Endodermal cell (in vitro differentiated cells): ENCODE results near the gene GALNT1. TPM values are rescaled to one million over a fixed set of nuclear protein-coding genes. Genes with fewer than 3 reads are reported as not detected.

Source experiments
- DNase-seq: peaks from one replicate; pipeline ENCODE4 v3.0.0-alpha.2; 2017
- H3K27ac ChIP-seq: 2 replicates; pipeline ENCODE4 v1.5.1; 2013; ENCODE audit warnings: mild to moderate bottlenecking, low read depth, low read length, moderate library complexity
- H3K27me3 ChIP-seq: 2 replicates; pipeline ENCODE4 v1.6.1; 2013; ENCODE audit warnings: mild to moderate bottlenecking, low read length, moderate library complexity; ENCODE audit not compliant: insufficient read depth, control insufficient read depth, poor library complexity, severe bottlenecking
- H3K36me3 ChIP-seq: 2 replicates; pipeline ENCODE4 v1.7.0; 2013; ENCODE audit warnings: mild to moderate bottlenecking, low read length, moderate library complexity; ENCODE audit not compliant: control insufficient read depth, insufficient read depth
- H3K4me1 ChIP-seq: one replicate; pipeline ENCODE4 v1.7.0; 2013; ENCODE audit warnings: low read length; ENCODE audit not compliant: control insufficient read depth, insufficient read depth
- H3K4me3 ChIP-seq: 2 replicates; pipeline ENCODE4 v1.5.1; 2013; ENCODE audit warnings: mild to moderate bottlenecking, low read length, moderate library complexity
- H3K9ac ChIP-seq: 2 replicates; pipeline ENCODE4 v1.6.1; 2013; ENCODE audit warnings: mild to moderate bottlenecking, low read length, moderate library complexity; ENCODE audit not compliant: poor library complexity, severe bottlenecking; ENCODE audit errors: extremely low read depth
- H3K9me3 ChIP-seq: 2 replicates; pipeline ENCODE4 v1.6.1; 2013; ENCODE audit warnings: mild to moderate bottlenecking, low read length, moderate library complexity; ENCODE audit not compliant: control insufficient read depth
- H3K27ac Mint-ChIP-seq: 2 replicates; pipeline ENCODE4 v1.8.0; 2020; ENCODE audit warnings: mixed read lengths
- H3K27me3 Mint-ChIP-seq: 2 replicates; pipeline ENCODE4 v1.8.0; 2021; ENCODE audit warnings: mild to moderate bottlenecking, mixed read lengths; ENCODE audit not compliant: insufficient read depth
- H3K36me3 Mint-ChIP-seq: 2 replicates; pipeline ENCODE4 v1.8.0; 2020; ENCODE audit warnings: low read depth, mixed read lengths
- H3K4me1 Mint-ChIP-seq: 2 replicates; pipeline ENCODE4 v1.8.0; 2020; ENCODE audit warnings: mixed read lengths
- H3K4me3 Mint-ChIP-seq: 2 replicates; pipeline ENCODE4 v1.8.0; 2020; ENCODE audit warnings: mild to moderate bottlenecking, moderate library complexity, mixed read lengths
- H3K9me3 Mint-ChIP-seq: 2 replicates; pipeline ENCODE4 v1.8.0; 2020; ENCODE audit warnings: mild to moderate bottlenecking, mixed read lengths
- CTCF ChIP-seq: fragments of 200-600 bp; sonication (generic); conservative IDR thresholded peaks from 2 replicates; pipeline ENCODE4 v1.5.0; 2021; ENCODE audit warnings: antibody characterized with exemption, mild to moderate bottlenecking
- WGBS, 2 experiments: methylation state at CpG; one replicate each; pipeline versions ENCODE4 v1.1.5 to v1.1.7; 2013; ENCODE audit warnings: missing lambda C conversion rate in 2 of 2, mixed read lengths in 1 of 2; ENCODE audit not compliant: insufficient coverage in 1 of 2, insufficient read length in 1 of 2; 5-methylcytosine and 5-hydroxymethylcytosine counted together
- total RNA-seq, 2 donors: library from RNA; stranded (reverse); fragmentation: NEBNext Ultra II Directional in 1 of 2; extraction: Animal tissue kit (Norgen Biotek cat#: 25700) in 1 of 2; gene quantifications; 2 replicates in 1 of 2; 3 replicates in 1 of 2; pipeline ENCODE4 v1.2.1, GENCODE V29; 2021

The GALNT1 gene
- total RNA-seq, 2 donors from 2014 or later, result 82.5 to 102 TPM

GRCh38 chr18:35542356-35542755 lies 39.2 kb upstream of the GALNT1 start:
- Mint-ChIP-seq H3K36me3 (no peaks in the 10 kb centered on the region), H3K4me1 (peaks cover 9% of the 10 kb centered on the region)

GRCh38 chr18:35547008-35547605 lies 34.4 kb upstream of the GALNT1 start:
- H3K4me3 ChIP-seq, result no peak overlapping the region
- H3K27ac Mint-ChIP-seq, result no peak overlapping the region
- no peak for DNase-seq
- no peaks in the 10 kb centered on the region for H3K4me1 ChIP-seq
- TF ChIP-seq CTCF, result no peak
- H3K27me3 ChIP-seq, result no peaks in the 10 kb centered on the region
- no peaks in the 10 kb centered on the region for H3K36me3 ChIP-seq
- no peaks in the 10 kb centered on the region for H3K9me3 Mint-ChIP-seq
- no peak overlapping the region for H3K4me3 Mint-ChIP-seq
- H3K4me1 Mint-ChIP-seq, result peaks cover 9% of the 10 kb centered on the region
- no peaks in the 10 kb centered on the region for H3K9me3 ChIP-seq
- H3K27ac ChIP-seq, result no peak overlapping the region
- 75 to 98% methylated on average over 1 to 2 of the region's 2 CpGs for WGBS, 2 experiments
- no peaks in the 10 kb centered on the region for H3K36me3 Mint-ChIP-seq
- H3K9ac ChIP-seq, result no peak overlapping the region
- peaks cover 7% of the 10 kb centered on the region for H3K27me3 Mint-ChIP-seq

More at GRCh38 chr18:35542356-35542755, 39.2 kb upstream of the GALNT1 start:
- Mint-ChIP-seq H3K9me3 (peaks cover 5% of the 10 kb centered on the region), H3K4me3 (no peak overlapping the region), H3K27ac (no peak overlapping the region), H3K27me3 (peaks cover 3% of the 10 kb centered on the region)
- DNase-seq, result no peak
- H3K4me1 ChIP-seq, result no peaks in the 10 kb centered on the region
- peaks cover 4% of the 10 kb centered on the region for H3K9me3 ChIP-seq
- H3K27me3 ChIP-seq, result no peaks in the 10 kb centered on the region
- TF ChIP-seq CTCF, result no peak
- no peak overlapping the region for H3K9ac ChIP-seq
- no peak overlapping the region for H3K4me3 ChIP-seq
- no peaks in the 10 kb centered on the region for H3K36me3 ChIP-seq
- no peak overlapping the region for H3K27ac ChIP-seq

- Mint-ChIP-seq H3K27me3 (peaks cover 7% of the 10 kb centered on the region), H3K9me3 (no peaks in the 10 kb centered on the region), H3K36me3 (no peaks in the 10 kb centered on the region), H3K4me3 (no peak overlapping the region), H3K27ac (no peak overlapping the region), H3K4me1 (peaks cover 9% of the 10 kb centered on the region)
- H3K27me3 ChIP-seq, result no peaks in the 10 kb centered on the region
- H3K4me1 ChIP-seq, result no peaks in the 10 kb centered on the region
- no peak overlapping the region for H3K4me3 ChIP-seq
- H3K9ac ChIP-seq, result no peak overlapping the region
- no peak for TF ChIP-seq CTCF
- no peak overlapping the region for H3K27ac ChIP-seq
- no peak for DNase-seq
- 81 to 86% methylated on average over 1 of the region's 1 CpG for WGBS, 2 experiments
- H3K9me3 ChIP-seq, result no peaks in the 10 kb centered on the region
- no peaks in the 10 kb centered on the region for H3K36me3 ChIP-seq
Measured at GRCh38 chr18:35549564-35549963, 32.0 kb upstream of the GALNT1 start.
